ENCODE measurements around the gene COX7B. TPM values are rescaled to one million over a fixed set of nuclear protein-coding genes. Genes with fewer than 3 reads are reported as not detected.

COX7B gene
- total and polyA plus RNA-seq, 2 of the 8 experiments (the other 6 are each of a cell fraction or from before 2014, with no cell fraction given), result 268 to 974 TPM

DNA sequence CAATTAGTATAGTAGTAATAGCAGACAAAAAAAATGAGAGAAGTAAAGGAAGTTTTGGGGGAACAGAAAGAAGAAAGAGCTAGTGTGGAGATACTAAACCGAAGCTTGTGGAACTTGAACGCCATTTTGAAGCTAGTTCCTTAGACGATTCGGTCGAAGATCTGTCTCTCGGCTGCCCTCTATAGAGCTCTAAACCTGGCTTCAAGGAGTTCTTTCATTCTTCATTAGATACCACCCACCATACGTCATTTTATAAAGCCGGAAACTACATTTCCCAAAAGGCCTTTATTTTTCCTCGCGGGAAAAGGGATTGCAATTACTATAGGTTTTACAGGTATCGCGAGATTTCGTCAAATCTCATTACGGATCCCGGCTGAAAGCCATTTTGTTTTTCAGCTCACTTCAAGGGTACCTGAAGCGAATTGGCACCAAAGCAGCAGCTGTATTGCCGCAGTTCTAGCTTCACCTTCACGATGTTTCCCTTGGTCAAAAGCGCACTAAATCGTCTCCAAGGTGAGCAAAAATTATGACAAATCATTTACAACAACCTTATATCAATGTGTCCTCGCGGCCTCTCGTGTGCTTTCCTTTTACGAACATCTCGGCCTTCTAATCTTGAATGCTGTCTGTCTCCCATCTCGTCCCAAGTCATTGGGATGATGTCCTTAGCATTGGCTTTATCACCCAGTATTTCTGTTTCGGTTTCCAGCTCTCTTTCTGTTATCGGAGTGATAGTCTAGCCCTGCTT, at the start of gene COX7B (continued):
- TF ChIP-seq, protein P1, sequence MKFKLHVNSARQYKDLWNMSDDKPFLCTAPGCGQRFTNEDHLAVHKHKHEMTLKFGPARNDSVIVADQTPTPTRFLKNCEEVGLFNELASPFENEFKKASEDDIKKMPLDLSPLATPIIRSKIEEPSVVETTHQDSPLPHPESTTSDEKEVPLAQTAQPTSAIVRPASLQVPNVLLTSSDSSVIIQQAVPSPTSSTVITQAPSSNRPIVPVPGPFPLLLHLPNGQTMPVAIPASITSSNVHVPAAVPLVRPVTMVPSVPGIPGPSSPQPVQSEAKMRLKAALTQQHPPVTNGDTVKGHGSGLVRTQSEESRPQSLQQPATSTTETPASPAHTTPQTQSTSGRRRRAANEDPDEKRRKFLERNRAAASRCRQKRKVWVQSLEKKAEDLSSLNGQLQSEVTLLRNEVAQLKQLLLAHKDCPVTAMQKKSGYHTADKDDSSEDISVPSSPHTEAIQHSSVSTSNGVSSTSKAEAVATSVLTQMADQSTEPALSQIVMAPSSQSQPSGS (IDR thresholded peaks at IDR 0.05; ENCODE audit: low read length), result peak; percentile 94
- TF ChIP-seq TAF7 (optimal IDR thresholded peaks at IDR 0.05; ENCODE audit: borderline replicate concordance, low read depth, low read length) (peak; percentile 37), CBX5 (IDR thresholded peaks at IDR 0.05; ENCODE audit: low read depth, low read length) (no peak), TBP (IDR thresholded peaks at IDR 0.05; ENCODE audit: low read depth, low read length) (peak; percentile 84), GABPA (IDR thresholded peaks at IDR 0.05; ENCODE audit: borderline replicate concordance, insufficient read depth, low read length) (no peak), POLR2A (IDR thresholded peaks at IDR 0.05; ENCODE audit: control extremely low read depth in 1 of 2, low read depth in 2 of 2, low read length in 2 of 2) (peak; percentile 68 to 91), FOSL1 (IDR thresholded peaks at IDR 0.05; ENCODE audit: insufficient read depth, low read depth, low read length) (no peak), KDM4A (IDR thresholded peaks at IDR 0.05; ENCODE audit: low read depth, low read length, severe bottlenecking) (peak; percentile 46), CREB1 (IDR thresholded peaks at IDR 0.05) (peak; percentile 78; the same call in 1 of the 2 replicates), RAD21 (IDR thresholded peaks at IDR 0.05 in 1 of 2, conservative IDR thresholded peaks at IDR 0.05 in 1 of 2; ENCODE audit: low read depth in 2 of 2, low read length in 2 of 2) (peak; percentile 12 to 30; a peak in 2 of 4 replicates), NRF1 (IDR thresholded peaks at IDR 0.05; ENCODE audit: low read depth, low read length) (no peak), JUND (IDR thresholded peaks at IDR 0.05; ENCODE audit: low read length) (no peak), KDM5A (IDR thresholded peaks at IDR 0.05; ENCODE audit: low read length) (no peak), HDAC2 (IDR thresholded peaks at IDR 0.05; ENCODE audit: borderline replicate concordance in 1 of 2, low read depth in 2 of 2, low read length in 2 of 2) (no peak), CHD2 (IDR thresholded peaks at IDR 0.05; ENCODE audit: low read length) (peak; percentile 98), HDAC6 (IDR thresholded peaks at IDR 0.05; ENCODE audit: low read depth, low read length) (no peak)
- TF ChIP-seq, protein P2, sequence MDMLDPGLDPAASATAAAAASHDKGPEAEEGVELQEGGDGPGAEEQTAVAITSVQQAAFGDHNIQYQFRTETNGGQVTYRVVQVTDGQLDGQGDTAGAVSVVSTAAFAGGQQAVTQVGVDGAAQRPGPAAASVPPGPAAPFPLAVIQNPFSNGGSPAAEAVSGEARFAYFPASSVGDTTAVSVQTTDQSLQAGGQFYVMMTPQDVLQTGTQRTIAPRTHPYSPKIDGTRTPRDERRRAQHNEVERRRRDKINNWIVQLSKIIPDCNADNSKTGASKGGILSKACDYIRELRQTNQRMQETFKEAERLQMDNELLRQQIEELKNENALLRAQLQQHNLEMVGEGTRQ (IDR thresholded peaks at IDR 0.05; ENCODE audit: low read length), result no peak
- TF ChIP-seq, protein P3, sequence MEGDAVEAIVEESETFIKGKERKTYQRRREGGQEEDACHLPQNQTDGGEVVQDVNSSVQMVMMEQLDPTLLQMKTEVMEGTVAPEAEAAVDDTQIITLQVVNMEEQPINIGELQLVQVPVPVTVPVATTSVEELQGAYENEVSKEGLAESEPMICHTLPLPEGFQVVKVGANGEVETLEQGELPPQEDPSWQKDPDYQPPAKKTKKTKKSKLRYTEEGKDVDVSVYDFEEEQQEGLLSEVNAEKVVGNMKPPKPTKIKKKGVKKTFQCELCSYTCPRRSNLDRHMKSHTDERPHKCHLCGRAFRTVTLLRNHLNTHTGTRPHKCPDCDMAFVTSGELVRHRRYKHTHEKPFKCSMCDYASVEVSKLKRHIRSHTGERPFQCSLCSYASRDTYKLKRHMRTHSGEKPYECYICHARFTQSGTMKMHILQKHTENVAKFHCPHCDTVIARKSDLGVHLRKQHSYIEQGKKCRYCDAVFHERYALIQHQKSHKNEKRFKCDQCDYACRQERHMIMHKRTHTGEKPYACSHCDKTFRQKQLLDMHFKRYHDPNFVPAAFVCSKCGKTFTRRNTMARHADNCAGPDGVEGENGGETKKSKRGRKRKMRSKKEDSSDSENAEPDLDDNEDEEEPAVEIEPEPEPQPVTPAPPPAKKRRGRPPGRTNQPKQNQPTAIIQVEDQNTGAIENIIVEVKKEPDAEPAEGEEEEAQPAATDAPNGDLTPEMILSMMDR (IDR thresholded peaks at IDR 0.05; ENCODE audit: control extremely low read depth in 1 of 3, insufficient read depth in 1 of 3, low read depth in 1 of 3, low read length in 3 of 3), result peak in 2 of 3 experiments; percentile 24 to 46; a peak in 1 of 4 replicates
